ENCODE results near the gene LAD1.

The LAD1 gene

GRCh38 chr1:201389051-201389450 lies 10.1 kb downstream of the LAD1 start:
- no peak for DNase-seq

GRCh38 chr1:201386208-201386607 lies 12.9 kb downstream of the LAD1 start:
- no peak for DNase-seq

DNA sequence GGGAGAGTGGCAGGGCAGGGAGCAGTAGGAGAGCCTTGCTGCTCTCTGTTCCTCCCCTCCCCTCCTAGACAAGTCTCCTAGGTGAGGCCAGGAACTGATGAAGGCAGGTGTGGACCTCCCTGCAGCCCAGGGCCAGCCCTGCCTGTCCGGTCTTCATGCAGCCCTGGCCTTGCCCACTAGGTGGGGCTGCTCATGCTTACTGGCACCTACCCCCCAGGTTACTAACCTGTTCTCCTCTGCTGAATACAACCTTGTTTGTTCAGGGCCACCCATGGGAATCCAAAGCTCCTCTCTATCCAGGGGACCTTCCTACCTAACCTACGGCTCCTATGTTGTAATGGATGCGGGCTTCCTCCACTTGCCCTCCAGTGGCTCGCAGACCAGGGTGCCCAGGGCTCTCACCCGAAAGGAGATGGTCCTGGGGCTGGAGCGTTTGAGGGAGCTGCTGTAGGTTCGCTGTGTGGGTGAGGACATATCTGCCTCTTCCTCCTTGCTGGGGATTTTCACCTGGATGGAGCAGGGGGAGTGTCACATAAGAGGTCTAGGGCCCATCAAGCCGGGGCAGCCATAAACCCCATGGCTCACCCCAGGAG lies 13.7 kb downstream of the LAD1 start:
- DNase-seq, result no peak

GRCh38 chr1:201384406-201384782 lies 14.7 kb downstream of the LAD1 start:
- DNase-seq, result no peak

GRCh38 chr1:201383647-201384405 lies 15.3 kb downstream of the LAD1 start:
- DNase-seq, result no peak

DNA sequence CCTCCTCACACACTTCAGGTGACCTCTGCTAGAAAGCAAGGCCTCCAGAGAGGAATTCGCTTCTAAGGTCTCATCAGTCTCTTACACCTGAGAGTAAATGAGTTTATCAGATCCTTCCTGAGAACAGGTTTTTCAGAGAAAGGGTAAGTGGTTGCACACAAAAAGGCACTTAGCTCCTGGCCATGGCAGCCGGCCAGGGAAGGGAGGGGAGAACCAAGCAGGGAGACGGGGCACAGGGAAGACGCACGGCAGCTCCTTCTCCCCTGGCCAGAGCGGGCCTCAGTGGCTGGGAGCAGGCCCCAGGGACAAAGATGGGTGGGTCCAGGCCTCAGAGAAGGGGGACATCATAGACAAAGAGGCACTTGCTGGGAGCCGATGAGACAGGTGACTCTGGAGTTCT lies 18.0 kb downstream of the LAD1 start:
- no peak for DNase-seq

GRCh38 chr1:201379733-201380242 lies 19.3 kb downstream of the LAD1 start:
- DNase-seq, result no peak

DNA sequence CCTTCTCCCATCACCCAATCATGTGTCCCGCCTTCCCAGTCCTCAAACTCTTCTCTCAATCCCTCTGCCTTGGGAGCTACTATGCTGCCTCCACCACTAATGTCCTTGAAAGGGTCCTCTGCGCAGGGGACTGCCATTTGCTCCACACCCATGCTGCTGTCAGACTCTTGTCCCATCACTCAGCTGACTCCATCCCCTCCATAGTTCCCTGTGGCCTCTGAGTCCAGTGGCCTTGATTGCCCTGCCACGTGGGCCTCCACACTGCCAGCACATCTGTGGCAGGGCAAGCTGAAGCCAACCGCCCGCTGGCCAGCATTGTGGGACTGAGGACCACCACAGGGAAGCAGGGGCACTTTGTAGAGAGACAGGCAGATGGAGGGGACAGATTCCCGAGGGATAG lies 20.3 kb downstream of the LAD1 start:
- DNase-seq, result no peak

- no peak for DNase-seq
Measured at GRCh38 chr1:201377611-201378092, 21.5 kb downstream of the LAD1 start, which contains the start of gene TNNT2. Gene TNNT2 (minus strand): TSS chr1:201377680. CDS start chr1:201373254, 4,426 bp downstream.

DNA sequence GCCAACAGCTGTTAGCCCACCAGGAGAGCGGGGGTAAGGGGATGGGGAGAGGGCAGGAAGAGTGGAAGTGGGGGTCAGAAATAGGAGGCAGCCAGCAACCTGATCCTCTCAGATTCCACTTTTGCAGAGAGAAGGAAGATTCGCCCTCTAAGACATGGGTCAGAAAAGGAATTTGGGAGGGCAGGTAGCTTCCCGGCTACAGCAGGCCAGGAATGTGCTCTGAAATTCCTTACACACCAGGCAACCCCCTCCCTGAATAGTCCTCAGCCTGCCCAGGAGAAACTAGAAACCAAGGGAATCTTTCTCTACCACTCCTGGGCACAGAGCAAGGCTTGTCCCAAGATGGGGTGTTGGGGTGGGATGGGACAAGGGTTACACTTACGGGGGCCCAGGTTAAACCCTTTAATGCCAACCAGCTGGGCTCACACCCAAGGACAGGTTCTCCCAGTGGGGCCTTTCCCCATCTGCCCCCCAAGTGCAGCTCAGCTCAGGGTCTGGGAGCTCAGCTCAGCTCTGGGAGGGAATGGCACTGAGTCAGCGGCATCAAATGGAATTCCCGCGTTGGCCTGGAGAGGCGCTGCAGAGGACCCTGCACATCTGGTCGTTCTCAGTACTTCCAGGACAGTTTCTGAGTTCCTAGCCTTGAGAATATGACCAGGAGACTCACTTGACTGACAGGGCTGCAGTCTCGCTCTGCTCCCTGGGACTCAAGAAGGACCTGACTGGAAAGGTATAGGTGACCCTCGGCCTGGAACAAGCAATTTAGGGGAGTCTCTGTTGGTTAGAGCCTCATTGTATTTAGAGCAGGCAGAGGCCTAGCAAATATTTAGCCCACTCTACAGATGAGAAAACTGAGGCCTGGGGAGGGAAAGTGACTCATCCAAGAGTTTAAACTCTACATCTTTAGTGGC lies 22.4 kb downstream of the LAD1 start:
- no peak for DNase-seq

DNA sequence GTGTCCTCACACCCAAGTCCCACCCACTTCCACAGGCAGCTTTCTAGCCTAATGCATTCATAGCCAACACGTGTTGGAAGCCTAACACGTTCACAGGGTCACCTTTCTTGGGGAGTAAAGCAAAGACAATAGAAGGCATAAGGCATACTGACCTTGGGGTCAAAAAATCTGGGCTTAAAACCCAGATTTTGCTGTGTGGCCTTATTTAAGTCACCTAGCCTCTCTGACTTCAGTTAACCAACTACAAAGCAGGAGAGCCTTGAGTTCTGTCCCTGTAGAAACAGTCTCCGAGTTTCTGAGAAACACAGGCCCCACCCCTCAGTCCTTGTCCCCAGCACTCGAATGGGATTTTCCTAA lies 23.0 kb downstream of the LAD1 start:
- DNase-seq, result no peak

GRCh38 chr1:201375169-201375568 lies 24.0 kb downstream of the LAD1 start:
- DNase-seq, result no peak

DNA sequence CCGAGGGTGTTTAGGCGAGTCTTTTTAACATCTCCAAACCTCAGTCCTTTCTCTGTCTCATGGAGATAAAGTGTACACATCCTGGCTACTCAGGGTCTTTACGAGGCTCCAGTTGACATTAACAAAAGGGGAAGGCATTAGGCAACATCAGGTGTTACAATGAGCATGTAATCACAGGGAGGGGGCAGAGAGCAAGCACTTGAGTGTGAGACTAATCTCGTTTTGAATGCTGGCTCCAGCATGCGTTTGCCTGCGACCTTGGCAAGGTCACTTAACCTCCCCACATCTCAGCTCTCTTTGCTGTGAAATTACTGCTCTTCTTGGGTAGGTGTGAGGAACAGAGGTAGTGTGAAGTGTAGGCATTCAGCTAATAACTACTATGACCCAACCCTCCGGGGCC lies 24.8 kb downstream of the LAD1 start:
- no peak for DNase-seq

DNA sequence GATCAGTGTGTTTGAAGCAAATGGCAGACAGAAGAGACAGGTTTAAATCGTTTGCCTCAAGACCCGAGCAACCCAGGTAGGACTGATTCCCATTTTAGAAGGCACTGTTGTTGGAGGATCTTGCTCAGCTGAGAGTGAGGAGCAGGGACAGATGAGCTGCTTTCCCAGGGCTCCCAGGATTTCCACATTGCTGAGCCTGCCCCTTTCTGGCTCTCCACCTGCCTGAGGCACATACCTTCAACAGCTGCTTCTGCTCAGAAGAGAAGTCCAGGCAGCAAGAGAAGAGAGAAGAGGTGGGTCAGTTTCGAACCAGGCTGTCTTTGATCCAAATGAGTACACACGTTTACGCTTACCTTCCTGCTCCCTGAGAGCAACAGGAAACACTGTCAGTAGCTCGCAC lies 27.3 kb downstream of the LAD1 start:
- no peak for DNase-seq

- no peak for DNase-seq
Measured at GRCh38 chr1:201371276-201371675, 27.8 kb downstream of the LAD1 start.

- DNase-seq, result no peak
Measured at GRCh38 chr1:201370500-201370899, 28.6 kb downstream of the LAD1 start.

GRCh38 chr1:201369209-201369608 lies 29.9 kb downstream of the LAD1 start:
- DNase-seq, result no peak

DNA sequence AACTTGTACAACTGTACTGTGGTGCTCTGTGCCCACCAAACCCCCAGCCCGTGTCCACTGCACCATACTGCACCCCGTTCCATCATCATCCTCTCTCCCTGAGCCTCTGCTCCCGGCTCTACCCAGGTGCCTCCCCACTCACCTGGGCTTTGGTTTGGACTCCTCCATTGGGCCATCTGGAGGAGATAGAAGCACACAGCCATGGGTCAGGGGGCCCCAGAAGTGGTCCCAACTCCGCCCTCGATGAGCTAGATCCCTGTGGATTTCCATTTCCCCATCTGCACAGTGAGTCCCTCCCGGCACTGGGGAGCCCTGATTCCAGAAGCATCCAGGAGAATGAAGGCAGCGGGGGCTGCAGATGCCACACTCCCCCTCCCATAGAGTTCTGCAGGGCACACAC lies 32.4 kb downstream of the LAD1 start:
- no peak for DNase-seq

DNA sequence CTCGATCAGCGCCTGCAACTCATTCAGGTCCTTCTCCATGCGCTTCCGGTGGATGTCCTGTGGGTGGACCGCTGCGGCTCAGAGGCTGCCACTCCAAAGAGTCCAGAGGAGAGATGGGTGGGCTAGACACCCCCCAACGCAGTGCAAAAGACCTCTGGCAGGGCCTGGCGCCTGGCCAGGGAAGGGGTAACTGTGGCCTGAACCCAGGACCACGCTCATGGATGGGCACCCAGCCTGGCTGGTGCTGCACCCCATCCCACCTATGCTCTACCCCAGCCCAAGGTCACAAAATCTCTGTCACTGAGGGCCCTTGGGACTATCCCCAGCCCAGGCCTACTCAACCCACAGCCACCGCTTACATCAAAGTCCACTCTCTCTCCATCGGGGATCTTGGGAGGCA lies 33.9 kb downstream of the LAD1 start:
- no peak for DNase-seq

DNA sequence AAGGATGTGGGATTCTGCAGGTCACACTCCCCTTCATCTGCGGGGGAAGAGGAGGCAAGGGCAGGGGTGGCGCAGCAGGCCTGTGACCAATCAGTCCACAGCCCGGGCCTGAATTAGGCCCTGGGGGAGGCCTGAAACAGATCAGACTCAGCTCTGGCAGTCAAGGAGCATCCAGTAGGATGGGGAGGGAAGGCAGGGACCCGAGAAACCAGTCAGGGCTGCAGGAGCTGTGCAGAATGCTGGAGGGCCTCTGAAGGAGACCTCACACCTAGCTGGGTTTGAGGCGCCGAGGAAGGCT lies 34.4 kb downstream of the LAD1 start:
- DNase-seq, result no peak

GRCh38 chr1:201363467-201363866 lies 35.7 kb downstream of the LAD1 start:
- DNase-seq, result no peak

GRCh38 chr1:201362906-201363305 lies 36.2 kb downstream of the LAD1 start:
- no peak for DNase-seq

GRCh38 chr1:201361652-201362504 lies 37.2 kb downstream of the LAD1 start:
- no peak for DNase-seq
